ENCODE measurements around the gene AP1S3. TPM values are rescaled to one million over a fixed set of nuclear protein-coding genes. Genes with fewer than 3 reads are reported as not detected.

The AP1S3 gene
- total and polyA plus RNA-seq, 2 of the 4 experiments (the other 2 are of a cell fraction), result 2.5 to 4.1 TPM

- CTCF ChIA-PET, result no interaction called here
- 100% methylated on average over 2 of the region's 3 CpGs; no CpG with 5 or more reads in 1 of the 2 experiments for WGBS, 2 experiments (ENCODE audit: extremely low coverage in 2 of 2, insufficient read length in 1 of 2)
- no peak overlapping the region for H3K56ac ChIP-seq (ENCODE audit: extremely low read depth, insufficient read depth, low read length)
- no peaks in the 10 kb centered on the region for H3K9me1 ChIP-seq (ENCODE audit: insufficient read depth, low read length)
- H3K27ac ChIP-seq (ENCODE audit: insufficient read depth, low read length), result no peak overlapping the region
- ATAC-seq (ENCODE audit: low read depth) (no peak), DNase-seq (no peak)
- POLR2A ChIA-PET (ENCODE audit: unreplicated experiment), result no interaction called here
- no peak overlapping the region for H2BK120ac ChIP-seq (ENCODE audit: low read depth, low read length)
- intact Hi-C loops (cut with micrococcal nuclease), result no loop called here
- no peaks in the 10 kb centered on the region for H3K36me3 ChIP-seq (ENCODE audit: control insufficient read depth, insufficient read depth, low read length)
- no peak overlapping the region for H3K4me2 ChIP-seq (ENCODE audit: low read depth, low read length)
- H3K14ac ChIP-seq (replicated peaks; ENCODE audit: low read depth, low read length), result no peak overlapping the region
- H3K4me1 ChIP-seq (ENCODE audit: control insufficient read depth, insufficient read depth, low read length), result no peaks in the 10 kb centered on the region
- H3K18ac ChIP-seq (ENCODE audit: low read depth, low read length), result no peak overlapping the region
- no peak overlapping the region for H2BK5ac ChIP-seq (ENCODE audit: low read depth, low read length, poor library complexity, severe bottlenecking)
- no peaks in the 10 kb centered on the region for H3K79me1 ChIP-seq (ENCODE audit: low read depth in 1 of 2, low read length in 2 of 2)
- H4K91ac ChIP-seq (ENCODE audit: insufficient read depth, low read depth, low read length), result no peak overlapping the region
- H3K4me3 ChIP-seq (ENCODE audit: insufficient read depth, low read depth, low read length), result no peak overlapping the region
- no peak overlapping the region for H3K23ac ChIP-seq (ENCODE audit: low read depth, low read length)
- dilution Hi-C loops (cut with HindIII; ENCODE audit: low sequenced_read_pairs, unreplicated experiment), result no loop called here
- H4K8ac ChIP-seq (ENCODE audit: low read depth in 2 of 2, low read length in 2 of 2), result no peak overlapping the region
- no peak overlapping the region for H2AK5ac ChIP-seq (ENCODE audit: low read depth, low read length)
- no peak overlapping the region for H2BK20ac ChIP-seq (ENCODE audit: low read depth, low read length)
- no peak overlapping the region for H2BK15ac ChIP-seq (ENCODE audit: low read depth, low read length)
- H4K20me1 ChIP-seq (ENCODE audit: insufficient read depth, low read length), result no peaks in the 10 kb centered on the region
- H3K9me3 ChIP-seq (ENCODE audit: control insufficient read depth, insufficient read depth, low read length), result no peaks in the 10 kb centered on the region
- H2AK9ac ChIP-seq (replicated peaks; ENCODE audit: low read depth, low read length, poor library complexity), result no peak overlapping the region
- no TSS peak for BruUV-seq (replicated peaks)
- TF ChIP-seq CEBPB (IDR thresholded peaks at IDR 0.05; ENCODE audit: low read depth, low read length), result peak; percentile 61; the same call in 1 of the 2 replicates
- TF ChIP-seq CTCF (conservative IDR thresholded peaks at IDR 0.05; ENCODE audit: low read depth, low read length), result no peak
- H4K5ac ChIP-seq (ENCODE audit: low read depth, low read length), result no peak overlapping the region
- no peak overlapping the region for H2AFZ ChIP-seq (replicated peaks; ENCODE audit: low read length, poor library complexity)
- in situ Hi-C loops (cut with MboI; ENCODE audit: low sequenced_read_pairs), result loop anchor here (25.0 kb wide), 1 partner anchor 469 kb away; no protein-coding TSS in a partner anchor
- H3K9ac ChIP-seq (ENCODE audit: low read depth, low read length), result no peak overlapping the region
- H3K4ac ChIP-seq (ENCODE audit: low read depth, low read length), result no peak overlapping the region
- no peaks in the 10 kb centered on the region for H3K27me3 ChIP-seq (ENCODE audit: control insufficient read depth, insufficient read depth, low read length)
Measured at GRCh38 chr2:223781560-223781959, 55.8 kb downstream of the AP1S3 start.

Measured in IMR-90 (cell line).